ENCODE data around the gene MGME1. TPM values are rescaled to one million over a fixed set of nuclear protein-coding genes. Genes with fewer than 3 reads are reported as not detected.

The MGME1 gene
- total RNA-seq, 2 donors from 2014 or later, result 7.4 to 8.8 TPM

DNA sequence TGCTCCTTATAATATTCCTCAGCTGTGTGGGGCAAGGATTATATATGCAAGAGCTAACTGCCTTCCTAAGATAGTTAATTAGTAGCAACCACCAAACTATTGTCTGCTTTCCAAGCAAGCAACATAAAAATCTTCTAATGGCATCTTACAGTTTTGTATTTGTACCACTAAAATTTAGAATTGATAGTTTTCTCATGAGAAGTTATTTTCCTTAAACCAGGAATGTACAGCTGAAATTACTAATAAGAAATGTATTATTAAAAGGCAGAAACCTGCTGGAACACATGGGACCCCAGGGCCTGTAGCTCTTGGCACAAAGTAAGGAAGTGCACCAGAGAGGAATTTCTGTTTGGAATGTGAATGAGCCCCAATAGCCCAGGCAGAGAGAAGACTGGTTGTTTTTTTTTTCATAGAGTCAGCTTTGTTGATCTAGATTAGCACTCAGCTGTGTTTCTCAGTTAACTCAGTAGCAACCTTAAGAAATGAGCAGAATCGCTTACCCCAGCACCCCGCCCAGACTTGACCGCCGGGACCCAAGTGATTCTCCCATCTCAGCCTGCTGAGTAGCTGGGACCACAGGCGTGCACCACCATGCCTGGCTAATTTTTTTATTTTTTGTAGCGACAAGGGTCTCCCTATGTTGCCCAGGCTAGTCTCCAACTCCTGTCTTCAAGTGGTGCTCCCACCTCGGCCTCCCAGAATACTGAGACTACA lies 2.6 kb downstream of the MGME1 start:
- peak overlapping the region; percentile 97 for H3K4me3 ChIP-seq
- peaks cover 46 to 57% of the 10 kb centered on the region in 2 donors for H3K4me1 ChIP-seq (ENCODE audit: control insufficient read depth in 1 of 2, low read depth in 2 of 2)
- no peak for TF ChIP-seq CTCF (IDR thresholded peaks at IDR 0.05)
- no peak for ATAC-seq (ENCODE audit: insufficient number of reproducible peaks, low FRiP score, low read depth)
- no peaks in the 10 kb centered on the region for H3K9me3 ChIP-seq
- peak overlapping the region; percentile 95 to 96 for H3K27ac ChIP-seq
- no peak for DNase-seq (ENCODE audit: low spot score)
- H3K36me3 ChIP-seq, result no peaks in the 10 kb centered on the region
- no peaks in the 10 kb centered on the region for H3K27me3 ChIP-seq (replicated peaks; ENCODE audit: insufficient read depth)

DNA sequence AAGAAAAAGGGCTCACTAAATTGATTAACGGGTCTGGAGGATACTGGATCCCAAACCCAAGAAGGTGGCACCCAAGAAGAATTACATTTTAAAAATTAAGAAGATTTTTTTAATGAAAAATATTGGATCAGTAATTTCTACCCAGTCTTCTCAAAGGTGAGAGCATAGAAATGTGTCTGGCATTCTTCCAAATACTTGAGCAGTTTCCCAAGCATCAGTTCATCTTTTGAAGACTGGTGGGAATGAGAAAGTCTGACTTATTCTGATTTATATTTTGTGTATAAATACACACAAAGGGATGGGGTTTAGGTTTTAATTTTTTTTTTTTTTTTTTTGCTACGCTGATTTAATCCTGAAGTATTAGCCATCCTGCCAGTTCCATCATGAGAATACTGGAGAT lies 3.3 kb downstream of the MGME1 start:
- H3K4me1 ChIP-seq (ENCODE audit: control insufficient read depth in 1 of 2, low read depth in 2 of 2), result peaks cover 42 to 50% of the 10 kb centered on the region in 2 donors
- H3K36me3 ChIP-seq, result no peaks in the 10 kb centered on the region
- ATAC-seq (ENCODE audit: insufficient number of reproducible peaks, low FRiP score, low read depth) (no peak), DNase-seq (ENCODE audit: low spot score) (no peak)
- no peaks in the 10 kb centered on the region for H3K9me3 ChIP-seq
- no peak for TF ChIP-seq CTCF (IDR thresholded peaks at IDR 0.05)
- peak overlapping the region; percentile 97 for H3K4me3 ChIP-seq
- peak overlapping the region; percentile 95 to 96 for H3K27ac ChIP-seq
- H3K27me3 ChIP-seq (replicated peaks; ENCODE audit: insufficient read depth), result no peaks in the 10 kb centered on the region

DNA sequence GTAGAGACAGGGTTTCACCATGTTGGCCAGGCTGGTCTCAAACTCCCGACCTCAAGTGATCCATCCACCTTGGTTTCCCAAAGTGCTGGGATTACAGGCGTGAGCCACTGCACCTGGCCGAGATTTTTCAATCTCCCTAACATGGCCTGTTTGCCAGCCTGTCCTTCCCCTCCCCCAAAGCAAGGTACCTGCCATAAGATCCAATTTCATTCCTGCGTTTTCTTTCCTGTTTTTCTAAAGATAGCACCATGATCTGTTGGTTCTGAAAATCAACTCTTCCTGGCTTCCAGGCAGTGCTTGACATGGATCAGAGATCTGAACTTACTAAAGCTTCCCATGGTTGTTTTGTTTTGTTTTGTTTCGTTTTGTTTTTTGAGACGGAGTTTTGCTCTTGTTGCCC lies 7.5 kb downstream of the MGME1 start:
- no peaks in the 10 kb centered on the region for H3K36me3 ChIP-seq
- peaks cover 27 to 30% of the 10 kb centered on the region in 2 donors for H3K4me1 ChIP-seq (ENCODE audit: control insufficient read depth in 1 of 2, low read depth in 2 of 2)
- no peaks in the 10 kb centered on the region for H3K9me3 ChIP-seq
- DNase-seq (ENCODE audit: low spot score) (no peak), ATAC-seq (ENCODE audit: insufficient number of reproducible peaks, low FRiP score, low read depth) (no peak)
- no peak overlapping the region for H3K4me3 ChIP-seq
- no peaks in the 10 kb centered on the region for H3K27me3 ChIP-seq (replicated peaks; ENCODE audit: insufficient read depth)
- no peak for TF ChIP-seq CTCF (IDR thresholded peaks at IDR 0.05)
- no peak overlapping the region for H3K27ac ChIP-seq

GRCh38 chr20:17985388-17986018 lies 16.7 kb downstream of the MGME1 start:
- ATAC-seq (ENCODE audit: insufficient number of reproducible peaks, low FRiP score, low read depth), result no peak
- no peak for TF ChIP-seq CTCF (IDR thresholded peaks at IDR 0.05)
- H3K27me3 ChIP-seq (replicated peaks; ENCODE audit: insufficient read depth), result no peaks in the 10 kb centered on the region
- H3K36me3 ChIP-seq, result peaks cover 3% of the 10 kb centered on the region
- no peak overlapping the region for H3K4me3 ChIP-seq
- DNase-seq (ENCODE audit: low spot score), result no peak
- no peak overlapping the region for H3K27ac ChIP-seq
- H3K4me1 ChIP-seq (ENCODE audit: control insufficient read depth in 1 of 2, low read depth in 2 of 2), result no peaks in the 10 kb centered on the region
- H3K9me3 ChIP-seq, result no peaks in the 10 kb centered on the region

GRCh38 chr20:17987988-17988387 lies 19.2 kb downstream of the MGME1 start:
- Histone ChIP-seq H3K9me3 (no peaks in the 10 kb centered on the region), H3K27me3 (replicated peaks; ENCODE audit: insufficient read depth) (no peaks in the 10 kb centered on the region), H3K4me1 (ENCODE audit: control insufficient read depth in 1 of 2, low read depth in 2 of 2) (no peaks in the 10 kb centered on the region), H3K27ac (no peak overlapping the region), H3K36me3 (peaks cover 3% of the 10 kb centered on the region), H3K4me3 (no peak overlapping the region)
- DNase-seq (ENCODE audit: low spot score) (no peak), ATAC-seq (ENCODE audit: insufficient number of reproducible peaks, low FRiP score, low read depth) (no peak)
- no peak for TF ChIP-seq CTCF (IDR thresholded peaks at IDR 0.05)
